NCI-H748 treated with DMSO at 0.1 percent for 48 hours (cell line): ENCODE results near the gene PRKACA.
"Not testable (repeated sequence)": the region's sequence is repeated elsewhere in the genome, so short reads cannot be mapped to it uniquely, and the experiment has no call there.

ENCODE experiments used
- DNase-seq: peaks from one replicate; lab custom pipeline; 2025; lab: John Stamatoyannopoulos, UW

The PRKACA gene

DNA sequence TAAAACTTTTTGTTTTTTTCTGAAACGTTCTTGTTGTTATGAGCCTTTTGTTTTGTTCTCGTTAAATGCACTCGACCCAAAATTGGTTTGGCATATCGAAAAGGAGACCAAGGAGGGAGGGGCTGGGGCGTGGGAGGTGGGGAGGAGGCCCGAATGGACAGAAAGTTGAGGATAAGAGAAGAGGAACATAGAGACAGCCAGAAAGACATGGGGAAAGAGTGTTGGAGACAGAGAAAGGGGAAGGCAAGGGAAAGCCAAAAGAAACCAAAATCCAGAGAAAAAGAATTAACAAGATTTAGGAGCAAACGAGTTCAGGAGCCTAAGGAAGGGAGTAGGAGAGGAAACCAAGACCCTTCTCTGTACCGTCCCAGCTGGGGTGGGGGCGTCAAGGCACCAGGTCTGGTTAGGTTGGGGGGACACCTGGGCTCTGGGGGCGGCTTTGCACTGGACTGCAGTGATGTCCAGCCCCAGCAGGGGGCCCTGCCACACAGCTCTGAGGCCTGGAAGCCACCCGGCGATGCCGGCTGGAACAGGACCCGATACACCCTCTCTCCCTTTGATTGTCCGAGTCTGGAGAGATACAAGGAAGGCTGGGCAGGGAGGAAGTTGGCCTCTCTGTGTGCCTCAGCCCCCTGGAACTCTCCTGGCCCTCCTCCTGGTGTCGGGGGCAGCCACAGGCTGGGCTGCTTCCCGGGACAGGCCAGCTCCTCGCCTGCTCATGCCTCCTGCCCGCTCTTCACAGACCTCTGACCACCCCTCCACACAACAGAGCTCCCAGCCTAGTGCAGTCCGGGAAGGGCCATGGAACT is 30.4 kb upstream of the PRKACA start:
- DNase-seq = no peak

DNA sequence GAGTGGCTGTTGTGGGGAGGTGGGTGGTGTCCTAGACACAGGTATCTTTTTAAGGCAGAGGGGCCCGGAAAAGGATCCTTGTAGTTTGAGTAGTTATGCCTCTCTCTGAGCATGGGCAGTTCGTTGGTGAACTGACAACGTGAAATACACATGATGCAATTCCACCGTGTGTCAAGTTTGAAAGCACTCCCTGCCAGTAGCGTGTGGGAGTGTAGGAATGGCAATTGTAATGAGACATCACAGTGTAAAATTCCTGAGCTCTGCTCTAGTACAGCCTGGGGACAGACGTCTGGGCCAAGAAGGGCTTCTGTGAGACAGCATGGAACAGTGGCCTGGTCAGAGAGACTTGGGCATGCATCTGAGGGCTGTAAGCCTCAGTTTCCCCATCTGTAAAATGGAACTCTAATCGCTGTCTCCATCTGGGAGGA is 29.2 kb upstream of the PRKACA start:
- DNase-seq = no peak

DNA sequence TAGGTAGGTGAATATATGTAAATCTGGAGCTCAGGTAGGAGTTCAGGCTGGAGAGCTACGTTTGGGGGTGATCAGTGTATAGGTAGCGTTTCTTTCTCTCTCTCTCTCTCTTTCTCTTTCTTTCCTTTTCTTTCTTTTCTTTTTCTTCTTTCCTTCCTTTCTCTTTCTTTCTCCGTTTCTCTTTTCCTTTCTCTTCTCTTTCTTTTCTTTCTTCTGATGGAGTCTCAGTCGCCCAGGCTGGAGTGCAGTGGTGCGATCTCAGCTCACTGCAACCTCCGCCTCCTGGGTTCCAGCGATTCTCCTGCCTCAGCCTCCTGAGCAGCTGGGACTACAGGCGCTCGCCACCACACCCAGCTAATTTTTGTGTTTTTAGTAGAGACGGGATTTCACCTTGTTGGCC is 28.6 kb upstream of the PRKACA start:
- DNase-seq = not testable (repeated sequence)

DNA sequence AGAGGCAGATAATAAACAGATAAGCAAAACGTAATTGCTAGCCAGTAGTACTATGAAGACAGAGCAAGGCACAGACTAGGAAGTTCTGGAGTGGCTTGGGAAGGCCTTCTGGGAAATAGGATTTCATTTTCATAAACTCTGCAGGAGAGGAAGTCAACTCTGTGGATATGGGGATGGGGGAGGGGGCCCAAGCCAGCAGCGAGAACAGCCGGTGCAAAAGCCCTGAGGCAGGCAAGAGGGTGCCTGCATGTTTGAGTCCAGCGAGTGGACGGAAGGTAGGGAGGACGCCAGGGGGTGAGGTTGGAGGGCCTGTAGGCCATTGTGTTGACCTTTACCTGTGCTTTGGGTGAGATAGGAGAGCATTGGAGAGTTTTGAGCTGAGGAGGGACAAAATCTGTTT is 27.8 kb upstream of the PRKACA start:
- DNase-seq = no peak

DNA sequence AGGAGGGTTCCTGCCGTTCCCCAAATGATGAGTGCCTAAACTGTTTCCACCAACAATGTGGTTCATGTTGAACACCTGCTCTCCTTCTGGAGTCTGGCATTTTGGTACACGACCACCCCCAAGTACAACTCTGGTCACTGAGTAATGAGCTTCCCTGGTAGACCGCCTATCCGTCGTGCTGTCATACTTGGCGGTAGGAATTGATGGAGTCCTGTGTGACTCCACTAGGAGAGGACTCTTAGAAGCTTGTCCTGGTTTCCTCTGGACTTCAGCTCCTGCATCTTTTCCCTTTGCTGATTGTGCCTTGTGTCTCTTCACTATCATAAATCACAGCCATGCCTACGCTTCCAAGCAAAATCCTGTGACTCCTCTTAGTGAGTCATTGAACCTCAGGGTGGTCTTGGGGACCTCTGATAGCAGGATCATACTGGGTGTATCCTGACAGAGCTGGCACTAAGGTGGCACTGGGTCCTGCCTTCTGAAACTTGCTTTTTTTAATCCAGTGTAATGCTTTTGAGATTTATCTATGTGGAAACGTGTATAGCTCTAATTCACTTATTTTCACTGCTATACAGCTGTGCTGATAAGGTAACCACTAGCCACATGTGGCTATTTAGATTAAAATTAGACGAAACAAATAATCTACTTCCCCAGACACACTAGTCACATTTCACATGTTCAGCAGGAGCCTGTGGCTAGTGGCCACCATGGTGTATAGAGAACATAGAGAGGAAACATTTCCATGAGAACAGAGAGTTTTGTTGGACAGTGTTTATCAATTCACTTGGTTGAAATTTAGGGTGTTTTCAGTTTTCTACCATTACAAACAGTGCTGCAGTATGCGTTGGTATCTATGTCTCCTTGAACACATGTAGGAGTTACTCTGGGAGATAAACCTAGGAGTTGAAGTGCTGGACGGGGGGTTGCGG is 25.0 kb upstream of the PRKACA start:
- no peak for DNase-seq

DNA sequence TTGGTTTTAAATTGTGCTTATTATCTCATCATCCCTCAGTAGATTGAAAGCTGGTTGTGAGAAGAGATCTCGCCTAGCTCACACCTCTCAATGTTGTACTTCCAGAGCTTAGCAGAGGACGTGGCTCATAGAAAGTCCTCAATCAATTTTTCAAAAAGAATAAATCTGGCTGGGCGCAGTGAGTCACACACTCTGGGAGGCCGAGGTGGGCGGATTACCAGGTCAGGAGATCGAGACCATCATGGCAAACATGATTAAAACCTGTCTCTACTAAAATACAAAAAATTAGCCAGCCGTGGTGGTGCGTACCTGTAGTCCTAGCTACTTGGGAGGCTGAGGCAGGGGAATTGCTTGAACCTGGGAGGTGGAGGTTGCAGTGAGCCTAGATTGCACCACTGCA is 23.5 kb upstream of the PRKACA start:
- no peak for DNase-seq

DNA sequence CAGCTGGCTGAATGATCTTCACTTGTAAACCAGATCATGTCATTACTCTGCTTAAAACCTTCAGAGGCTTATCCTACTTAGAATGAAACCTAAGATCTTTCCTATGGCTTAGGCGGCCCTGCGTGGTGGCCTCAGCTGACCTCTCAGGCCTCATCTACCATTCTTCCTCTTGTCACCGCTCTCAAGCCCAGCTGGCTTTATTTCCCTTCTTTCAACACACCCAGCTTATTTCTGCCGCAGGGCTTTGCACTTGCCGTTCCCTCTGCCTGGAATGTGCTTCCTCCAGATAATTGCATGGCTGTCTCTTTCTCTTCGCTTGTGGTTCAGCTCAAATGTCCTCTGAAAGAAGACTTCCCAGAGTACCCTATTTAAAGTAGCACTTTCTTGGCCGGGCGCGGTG is 22.4 kb upstream of the PRKACA start:
- no peak for DNase-seq

DNA sequence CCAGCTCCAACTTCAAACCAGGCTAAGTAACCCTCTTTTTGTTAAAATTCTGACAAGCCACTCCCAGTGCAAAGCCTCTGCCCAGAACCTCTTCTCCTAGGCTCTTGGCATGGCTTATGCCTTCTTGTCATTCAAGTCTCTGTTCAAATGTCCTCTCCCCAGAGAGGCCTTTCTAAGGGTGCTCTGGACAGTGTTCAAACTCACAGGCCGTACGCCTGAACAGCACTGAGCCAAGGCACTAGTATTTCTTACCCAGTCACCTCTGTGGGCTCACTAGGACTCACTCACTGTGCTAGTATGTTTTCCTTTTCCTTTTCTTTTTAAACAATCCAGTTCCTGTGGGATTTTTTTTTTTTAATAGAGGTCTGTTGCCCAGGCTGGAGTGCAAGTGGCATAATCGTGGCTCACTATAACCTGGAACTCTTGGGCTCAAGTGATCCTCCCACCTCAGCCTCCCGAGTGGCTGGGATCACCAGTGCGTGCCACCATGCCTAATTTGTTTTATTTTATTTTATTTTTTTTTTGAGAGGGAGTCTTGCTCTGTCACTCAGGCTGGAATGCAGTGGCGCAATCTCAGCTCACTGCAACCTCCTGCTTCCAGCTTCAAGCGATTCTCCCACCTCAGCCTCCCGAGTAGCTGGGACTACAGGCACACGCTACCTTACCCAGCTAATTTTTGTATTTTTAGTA is 21.2 kb upstream of the PRKACA start:
- DNase-seq = no peak

DNA sequence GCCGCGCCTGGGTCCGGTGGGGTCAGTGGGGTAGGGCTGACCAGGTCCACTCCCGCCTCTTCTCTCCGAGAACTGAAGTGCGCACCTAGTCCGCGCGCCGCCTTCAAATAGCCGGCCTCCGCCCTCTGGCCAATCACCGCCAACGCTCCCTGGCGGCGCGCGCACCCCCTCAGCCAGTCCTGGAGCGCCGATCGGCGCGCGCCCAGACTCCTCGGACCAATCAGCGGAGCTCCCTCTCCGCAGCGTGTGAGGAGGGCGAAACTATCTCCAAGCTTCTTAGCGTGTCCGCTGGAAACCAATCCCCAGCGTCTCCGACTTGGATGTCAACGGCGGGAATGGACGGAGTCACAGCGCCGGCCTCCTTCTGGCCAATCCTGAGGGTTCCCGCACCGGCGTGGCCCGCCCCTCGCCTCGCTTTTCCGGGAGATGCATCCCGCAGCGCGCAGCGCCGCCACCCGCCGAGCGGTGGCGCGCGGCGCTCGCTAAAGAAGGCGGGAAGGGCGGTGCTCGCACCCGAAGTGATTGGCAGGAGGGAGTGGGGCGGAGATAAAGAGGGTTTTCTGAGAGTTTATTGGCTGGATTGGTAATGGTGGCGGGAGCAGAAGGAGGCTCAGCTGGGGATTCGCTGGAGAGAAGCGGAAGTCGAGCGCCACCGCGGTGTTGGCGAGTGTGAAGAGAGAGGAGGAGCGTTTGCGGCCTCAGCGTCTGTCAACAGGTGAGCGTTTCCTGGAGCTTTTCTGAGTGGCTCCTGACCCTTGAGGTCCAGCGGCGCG is 19.1 kb upstream of the PRKACA start, which contains the start of gene ASF1B:
Gene ASF1B (minus strand): TSS at position 81 of the 773 bp plus-strand sequence. CDS start 133 bp downstream, outside the sequence.
- DNase-seq = peak; percentile 97

DNA sequence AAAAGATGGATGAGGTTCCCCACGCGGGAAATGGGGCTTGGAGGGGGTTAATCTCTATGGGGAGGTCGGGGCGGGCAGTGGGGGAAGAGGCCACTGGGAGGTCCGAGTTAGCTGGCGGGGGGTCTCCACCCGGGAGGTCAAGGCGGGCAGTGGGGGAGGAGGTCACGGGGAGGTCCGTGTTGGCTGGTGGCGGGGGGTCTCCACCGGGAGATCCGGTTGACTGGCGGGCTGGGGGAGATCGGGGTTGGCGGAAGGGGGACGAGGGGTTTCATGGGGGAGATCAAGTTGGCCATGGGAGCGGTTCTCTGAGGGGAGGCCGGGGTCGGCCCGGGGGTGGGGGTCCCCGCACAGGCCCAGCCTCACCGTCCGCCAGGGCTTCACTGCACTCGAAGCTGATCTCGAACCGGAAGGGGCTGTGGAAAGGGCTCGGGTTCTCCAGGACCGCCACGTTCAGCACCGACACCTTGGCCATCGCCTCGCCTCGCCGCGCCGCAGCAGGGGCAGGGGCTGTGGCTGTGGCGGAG is 18.5 kb upstream of the PRKACA start:
- no peak for DNase-seq

DNA sequence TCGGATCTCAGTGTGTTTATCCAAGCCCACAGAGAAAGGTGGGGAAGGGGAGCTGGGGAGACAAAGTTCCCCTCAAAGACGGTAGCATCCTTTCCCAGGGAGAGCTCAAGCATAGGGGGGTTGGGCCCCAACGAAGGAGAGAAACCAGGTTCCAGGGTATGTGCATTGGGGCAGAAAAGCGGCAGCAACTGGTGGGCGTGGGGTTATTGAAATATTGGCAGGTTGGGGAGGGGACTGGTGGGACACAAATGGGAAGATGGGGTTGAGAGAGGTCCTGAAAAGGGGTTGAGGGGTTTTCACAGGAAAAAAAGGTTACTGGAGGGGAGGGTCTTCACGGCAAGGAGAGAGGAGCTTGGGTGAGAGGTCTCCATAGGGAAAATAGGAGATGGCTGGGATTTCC is 17.8 kb upstream of the PRKACA start:
- DNase-seq = no peak

DNA sequence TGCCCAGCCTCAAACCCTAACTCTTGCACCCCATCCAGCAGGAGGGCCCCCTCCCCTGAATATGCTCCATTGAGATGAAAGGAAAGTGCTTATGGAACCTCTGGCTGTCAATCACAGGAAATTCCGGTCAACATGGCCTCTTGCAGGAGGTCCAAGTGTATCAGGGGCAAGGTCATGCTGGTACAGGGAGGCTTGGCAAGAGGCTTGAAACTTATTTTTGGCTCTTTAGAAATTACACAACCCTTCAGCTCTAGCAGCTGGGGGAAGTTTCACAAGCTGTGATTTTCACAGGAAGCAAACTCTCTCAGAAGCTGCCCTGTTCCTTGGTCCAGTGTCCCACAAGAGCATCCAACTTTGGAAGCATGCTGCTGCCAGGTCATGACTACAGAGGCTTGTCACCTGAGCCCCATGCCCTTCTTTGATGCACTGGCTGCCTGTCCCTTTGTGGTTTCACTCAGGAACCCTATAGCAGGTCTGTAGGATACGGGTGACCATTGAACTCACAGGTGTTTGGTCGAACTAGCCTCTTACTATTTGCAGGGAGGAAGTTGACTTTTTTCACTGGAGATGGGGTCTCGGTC is 10.5 kb upstream of the PRKACA start:
- no peak for DNase-seq

DNA sequence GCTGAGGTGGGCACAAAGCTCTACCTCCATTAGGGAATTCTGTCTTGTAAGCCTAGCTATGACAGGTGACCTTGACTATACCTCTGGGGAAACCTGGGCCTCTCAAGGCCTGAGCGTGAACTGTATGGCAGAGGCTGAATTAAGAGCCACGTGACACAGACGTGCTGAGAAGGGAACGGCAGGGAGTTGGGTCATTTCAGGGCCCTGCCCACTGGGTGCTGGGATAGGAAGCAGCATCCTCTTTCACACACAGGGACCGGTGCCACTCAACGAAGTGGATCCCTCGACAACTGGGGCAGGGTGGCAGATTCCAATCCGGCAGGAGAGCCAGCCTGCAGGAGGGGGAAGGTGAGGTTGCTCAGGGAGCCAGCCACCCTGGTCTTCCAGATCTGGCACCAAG is 9.6 kb upstream of the PRKACA start:
- DNase-seq = no peak

DNA sequence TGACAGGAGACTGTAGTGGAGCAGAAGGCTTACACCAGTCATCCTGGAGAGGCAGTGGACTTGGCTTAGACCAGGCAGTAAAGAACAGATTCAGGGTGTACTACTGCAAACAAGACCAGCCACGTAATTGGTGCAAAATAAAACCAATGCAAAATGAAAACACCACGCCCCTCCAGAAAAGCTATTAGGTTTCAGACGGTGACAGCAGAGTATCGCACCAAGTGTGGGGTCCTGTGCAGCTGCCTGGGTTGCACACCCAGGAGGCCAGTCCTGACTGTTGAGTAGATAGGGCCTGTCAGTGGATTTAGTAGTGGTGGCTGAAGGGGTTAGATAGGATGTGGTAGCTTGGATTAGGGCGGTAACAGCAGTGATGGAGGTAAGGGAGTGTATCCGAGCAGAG is 5.4 kb upstream of the PRKACA start:
- no peak for DNase-seq

DNA sequence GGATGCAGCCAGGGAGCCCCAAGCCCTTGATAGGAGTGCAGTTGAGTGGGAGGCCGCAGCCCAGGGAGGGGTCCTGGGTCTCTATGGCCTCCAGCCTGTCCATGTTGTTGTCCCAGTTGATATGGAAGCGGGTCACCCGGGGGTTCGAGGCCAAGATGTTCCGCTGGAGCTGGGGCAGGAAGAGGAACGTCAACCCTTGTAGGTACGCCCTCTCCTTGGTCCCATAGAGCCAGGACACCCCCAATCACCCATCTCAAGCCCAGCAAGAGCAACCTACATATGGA is 2.9 kb upstream of the PRKACA start:
- DNase-seq = no peak

DNA sequence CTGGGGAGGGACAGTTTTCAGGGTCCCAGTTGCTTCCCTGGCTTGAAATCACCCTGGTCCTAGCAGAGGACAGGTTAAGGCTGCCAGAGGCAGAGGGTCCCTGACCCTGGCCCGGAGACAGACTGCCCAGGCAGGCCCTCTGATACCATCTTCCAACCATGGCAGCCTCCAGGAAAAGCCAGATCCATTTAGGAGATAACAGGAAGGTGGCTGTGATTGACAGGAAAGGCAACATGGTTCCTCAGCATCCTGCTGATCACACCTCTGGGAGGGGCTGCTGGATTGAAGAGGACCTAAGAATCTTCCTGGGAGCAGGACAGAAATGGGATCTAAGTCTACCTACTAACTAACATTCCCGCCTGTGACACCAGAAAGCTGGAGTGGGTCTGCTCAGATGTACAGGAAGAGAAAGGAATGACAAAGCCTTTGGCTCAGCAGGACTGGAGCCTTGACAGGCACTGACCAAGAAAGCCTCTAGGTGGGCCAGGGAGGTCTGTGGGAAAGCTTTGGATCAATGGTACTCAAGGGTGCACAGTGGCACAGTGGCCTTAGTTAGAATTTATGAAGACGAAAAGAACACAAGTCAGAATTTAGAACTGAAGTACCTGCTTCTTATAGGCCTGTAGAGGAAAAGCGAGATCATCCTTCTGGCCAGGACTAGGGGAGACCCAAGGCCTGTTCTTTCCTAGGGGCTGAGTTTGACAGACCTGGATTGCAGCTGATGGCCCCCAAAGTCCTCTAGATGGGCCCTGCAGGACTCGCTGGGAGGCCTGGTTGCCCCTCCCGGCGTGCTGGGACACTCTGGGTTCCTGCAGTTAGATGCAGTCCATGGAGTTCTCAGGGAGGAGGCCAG is 2.3 kb upstream of the PRKACA start:
- no peak for DNase-seq

DNA sequence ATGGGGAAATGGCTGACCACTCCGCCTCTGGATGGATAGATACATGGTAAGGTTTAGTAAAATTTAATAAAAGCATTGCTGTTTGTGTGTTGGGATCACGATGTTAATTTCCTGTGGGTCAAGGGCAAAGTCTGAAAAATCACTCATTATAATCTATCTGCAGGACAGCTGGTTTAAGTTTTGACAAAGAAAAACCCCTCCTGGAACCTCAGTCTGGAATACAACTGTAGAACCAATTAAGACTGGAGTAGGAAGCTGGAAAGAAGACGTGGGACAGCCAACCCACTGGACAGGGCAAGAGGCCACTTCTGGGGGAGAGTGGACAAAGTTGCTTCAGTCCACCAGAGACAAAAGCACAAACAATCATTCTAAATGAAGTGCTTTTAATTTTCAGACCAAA is 1.6 kb upstream of the PRKACA start:
- no peak for DNase-seq

DNA sequence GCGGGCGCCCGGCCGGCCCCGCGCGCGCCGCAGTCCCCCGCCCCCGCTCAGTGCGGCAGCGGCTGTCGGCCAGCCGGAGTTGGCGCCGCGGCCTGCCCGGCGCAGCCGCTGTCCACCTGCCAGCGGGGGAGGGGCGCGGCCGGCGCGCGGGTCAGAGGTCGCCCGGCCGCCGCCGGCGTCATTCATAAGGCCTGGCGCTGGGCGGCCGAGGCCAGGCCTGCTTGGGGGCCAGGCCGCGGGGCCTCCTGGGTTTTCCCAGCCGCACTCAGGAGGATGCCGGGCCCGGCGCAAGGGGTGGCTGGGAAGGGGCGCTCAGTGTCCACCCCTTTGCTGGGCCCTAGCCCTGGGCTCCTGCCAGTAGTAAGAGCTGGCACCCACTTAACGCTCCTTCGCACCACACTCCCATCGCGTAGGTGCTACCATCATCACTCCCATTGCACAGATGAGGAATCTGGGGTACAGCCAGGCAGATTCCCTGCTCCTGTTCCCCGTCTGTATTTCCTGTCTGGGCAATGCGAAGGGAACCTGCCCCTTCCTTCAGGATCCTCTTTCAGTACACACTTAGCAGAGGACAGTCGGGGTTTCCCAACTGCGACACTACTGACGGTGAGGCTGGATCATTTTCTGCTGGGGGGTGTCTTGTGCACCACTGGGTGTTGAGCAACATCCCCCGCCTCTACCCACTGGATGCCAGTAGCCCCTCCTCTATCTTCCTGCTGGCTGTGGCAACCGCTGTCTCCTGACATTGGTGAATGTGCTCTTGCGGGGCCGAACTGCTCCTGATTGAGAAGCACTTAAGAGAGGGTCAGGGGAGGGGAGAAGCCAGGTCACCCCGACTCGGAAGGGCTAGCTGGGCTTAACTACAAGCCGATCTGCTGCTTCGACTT is 846 bp upstream of the PRKACA start:
- no peak for DNase-seq

DNA sequence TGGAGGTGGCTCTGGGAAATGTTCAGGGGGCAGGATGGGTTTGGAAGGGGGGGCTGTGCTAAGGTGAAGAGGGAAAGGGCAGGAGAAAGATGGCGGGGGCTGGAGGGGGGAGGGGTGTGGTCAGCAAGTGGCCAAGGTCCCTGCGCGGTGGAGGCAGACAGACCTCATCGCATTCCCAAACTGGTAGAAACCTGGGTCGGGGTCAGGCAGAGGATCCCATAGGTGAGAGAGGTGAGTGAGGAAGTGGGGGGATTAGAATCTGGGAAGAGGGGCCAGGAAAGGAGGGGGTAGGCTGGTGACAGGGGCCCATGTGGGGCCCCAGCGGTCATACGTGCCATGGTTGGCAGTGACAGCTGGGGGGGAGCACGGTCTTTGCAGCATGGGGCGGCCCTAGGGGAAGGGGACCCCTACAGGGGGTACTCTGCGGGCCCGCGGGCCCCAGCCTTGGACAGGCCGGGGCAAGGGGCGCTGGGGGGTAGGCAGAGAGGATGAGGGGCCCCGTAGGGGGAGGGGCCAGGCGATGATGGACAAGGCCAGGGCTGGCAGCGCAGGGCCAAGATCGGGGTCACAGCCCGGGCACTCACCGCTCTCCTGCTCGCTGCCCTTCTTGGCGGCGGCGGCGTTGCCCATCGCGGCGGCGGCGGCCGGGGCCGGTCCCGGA is 514 bp downstream of the PRKACA start:
- no peak for DNase-seq
